Mucosa of descending colon (tissue), 3 donors: Measurements from ENCODE around the gene CEP350. TPM values are rescaled to one million over a fixed set of nuclear protein-coding genes. Genes with fewer than 3 reads are reported as not detected.

Experiments used
- ATAC-seq: fragments of 200-7000 bp; cut with Tn5 transposase; one replicate; pipeline ENCODE4 v1.9.1; 2020; ENCODE audit warnings: mild to moderate bottlenecking, moderate library complexity
- DNase-seq, 3 donors: peaks; one replicate each; pipeline ENCODE4 v3.0.0-alpha.2; 2020
- H3K36me3 ChIP-seq: fragments of 200-600 bp; one replicate; pipeline ENCODE4 v1.8.0; 2021; ENCODE audit warnings: low read depth, mild to moderate bottlenecking
- H3K4me1 ChIP-seq: fragments of 200-600 bp; one replicate; pipeline ENCODE4 v1.8.0; 2021; ENCODE audit warnings: low read depth, mild to moderate bottlenecking
- H3K4me3 ChIP-seq: fragments of 200-600 bp; one replicate; pipeline ENCODE4 v1.8.0; 2021; ENCODE audit warnings: mild to moderate bottlenecking
- H3K9me3 ChIP-seq: fragments of 200-600 bp; one replicate; pipeline ENCODE4 v1.8.0; 2021; ENCODE audit warnings: mild to moderate bottlenecking
- CTCF ChIP-seq: fragments of 200-600 bp; IDR thresholded peaks from one replicate; pipeline ENCODE4 v1.8.0; 2022; ENCODE audit warnings: antibody characterized with exemption, mild to moderate bottlenecking
- intact Hi-C, 2 donors: fragments of 100-400 bp; cut with DNase I in 1 of 2; cut with micrococcal nuclease in 1 of 2; formaldehyde crosslinking; loops; one replicate each; pipeline versions ENCODE4 v1.11.0 to v1.11.1; 2022; cut with DNase I, micrococcal nuclease
- total RNA-seq, 3 donors: library from RNA; stranded (reverse); fragmentation: NEBNext Ultra II Directional in 2 of 3; extraction: Animal tissue kit (Norgen Biotek cat#: 25700) in 2 of 3; gene quantifications; one replicate each; pipeline versions ENCODE4 v1.2.1 to v1.2.4, GENCODE V29; 2021 to 2023
- donor health status: DM: no; HTN: no; CAD: no; lungs with moderate emphysema.
- donor health status: DM: no; HTN: no; CAD: no.
- donor health status: DM: no; HTN: yes; CAD: no.

The CEP350 gene
- total RNA-seq, 3 donors from 2014 or later = 41.9 to 63.7 (median 53.9) TPM

- intact Hi-C loops = no loop called here
- Histone ChIP-seq H3K4me1 (no peaks in the 10 kb centered on the region), H3K36me3 (no peaks in the 10 kb centered on the region), H3K4me3 (no peak overlapping the region), H3K9me3 (no peaks in the 10 kb centered on the region)
- TF ChIP-seq CTCF = no peak
- ATAC-seq = no peak
- no peak for DNase-seq
Measured at GRCh38 chr1:180026556-180026955, 71.9 kb downstream of the CEP350 start.

- TF ChIP-seq CTCF = no peak
- ATAC-seq = no peak
- H3K4me3 ChIP-seq = no peak overlapping the region
- intact Hi-C loops = no loop called here
- no peaks in the 10 kb centered on the region for H3K36me3 ChIP-seq
- H3K9me3 ChIP-seq = no peaks in the 10 kb centered on the region
- no peak for DNase-seq
- no peaks in the 10 kb centered on the region for H3K4me1 ChIP-seq
Measured at GRCh38 chr1:180027949-180028445, 73.4 kb downstream of the CEP350 start.

- Histone ChIP-seq H3K9me3 (no peaks in the 10 kb centered on the region), H3K4me3 (no peak overlapping the region), H3K4me1 (no peaks in the 10 kb centered on the region), H3K36me3 (no peaks in the 10 kb centered on the region)
- TF ChIP-seq CTCF = no peak
- ATAC-seq = no peak
- no peak for DNase-seq
- intact Hi-C loops = no loop called here
Measured at GRCh38 chr1:180028864-180029263, 74.3 kb downstream of the CEP350 start.

- intact Hi-C loops = no loop called here
- TF ChIP-seq CTCF = no peak
- Histone ChIP-seq H3K36me3 (no peaks in the 10 kb centered on the region), H3K4me1 (no peaks in the 10 kb centered on the region), H3K4me3 (no peak overlapping the region), H3K9me3 (no peaks in the 10 kb centered on the region)
- no peak for DNase-seq
- ATAC-seq = no peak
Measured at GRCh38 chr1:180029524-180030135, 75.0 kb downstream of the CEP350 start.

- intact Hi-C loops = no loop called here
- H3K9me3 ChIP-seq = no peaks in the 10 kb centered on the region
- no peaks in the 10 kb centered on the region for H3K4me1 ChIP-seq
- no peak for TF ChIP-seq CTCF
- DNase-seq (no peak), ATAC-seq (no peak)
- no peak overlapping the region for H3K4me3 ChIP-seq
- no peaks in the 10 kb centered on the region for H3K36me3 ChIP-seq
Measured at GRCh38 chr1:180031664-180032063, 77.1 kb downstream of the CEP350 start.

GRCh38 chr1:180033390-180033789, 78.8 kb downstream of the CEP350 start:
- H3K4me1 ChIP-seq = no peaks in the 10 kb centered on the region
- H3K36me3 ChIP-seq = no peaks in the 10 kb centered on the region
- no peak for TF ChIP-seq CTCF
- peak; percentile 86 for ATAC-seq
- no peaks in the 10 kb centered on the region for H3K9me3 ChIP-seq
- no peak overlapping the region for H3K4me3 ChIP-seq
- DNase-seq = no peak
- intact Hi-C loops = no loop called here
